HepG2 (cell line): Measurements from ENCODE around the gene TMEM131L. TPM values are rescaled to one million over a fixed set of nuclear protein-coding genes. Genes with fewer than 3 reads are reported as not detected.

Experiments
- ATAC-seq: fragments of 200-7000 bp; cut with Tn5 transposase; 3 replicates; pipeline ENCODE4 v1.9.1; 2020; ENCODE audit warnings: mild to moderate bottlenecking, moderate library complexity
- BruUV-seq: library from RNA; stranded (reverse); fragments of 400-500 nt; replicated peaks from 2 replicates; lab custom pipeline; 2021; lab: Mats Ljungman, UMichigan
- CTCF ChIA-PET: fragments of 300-600 bp; formaldehyde crosslinking; extraction: SDS; loops from one replicate; lab custom pipeline; 2021; ENCODE audit warnings: low total read pairs, inconsistent platforms, low intra/inter-chr PET ratio; lab: Yijun Ruan, JAX
- POLR2A ChIA-PET: fragments of 350-600 bp; sonication (Branson Sonifier 250); formaldehyde crosslinking; loops from one replicate; lab custom pipeline; 2020; ENCODE audit warnings: antibody characterized with exemption, inconsistent platforms; lab: Yijun Ruan, JAX
- DNase-seq: peaks from one replicate; pipeline ENCODE4 v3.0.0-alpha.2; 2015; ENCODE audit warnings: low spot score
- FAIRE-seq: peaks from 3 replicates; lab custom pipeline; 2011; peaks lifted over from hg19 to GRCh38; lab: Jason Lieb, UNC
- H2AFZ ChIP-seq: one replicate; pipeline ENCODE4 v1.6.1; 2011; ENCODE audit warnings: low read length, inconsistent platforms
- H3K27ac ChIP-seq: fragments of 300-600 bp; 3 replicates; pipeline ENCODE4 v1.8.0; 2011; ENCODE audit warnings: mixed run types, mild to moderate bottlenecking, mixed read lengths, low read length, inconsistent platforms; ENCODE audit not compliant: insufficient read depth; ENCODE audit errors: extremely low read length
- H3K27me3 ChIP-seq, 2 experiments: fragments of 200-600 bp in 1 of 2; 2 replicates in 1 of 2; 3 replicates in 1 of 2; pipeline versions ENCODE4 v1.6.0 to v1.8.0; 2011; ENCODE audit warnings: low read length in 2 of 2, mild to moderate bottlenecking in 2 of 2, moderate library complexity in 2 of 2, inconsistent platforms in 1 of 2; ENCODE audit not compliant: insufficient read depth in 2 of 2, control insufficient read depth in 1 of 2
- H3K36me3 ChIP-seq, 2 experiments: fragments of 200-600 bp in 1 of 2; replicated peaks in 1 of 2; 2 replicates in 1 of 2; 3 replicates in 1 of 2; pipeline versions ENCODE4 v1.5.1 to v1.8.0; 2011; ENCODE audit warnings: low read length in 2 of 2, inconsistent platforms in 1 of 2; ENCODE audit not compliant: insufficient read depth in 2 of 2, control insufficient read depth in 1 of 2
- H3K4me1 ChIP-seq: 2 replicates; pipeline ENCODE4 v1.5.1; 2012; ENCODE audit warnings: low read length, inconsistent platforms; ENCODE audit not compliant: insufficient read depth
- H3K4me2 ChIP-seq: 2 replicates; pipeline ENCODE4 v1.6.0; 2011; ENCODE audit warnings: low read depth, low read length, inconsistent platforms
- H3K4me3 ChIP-seq, 3 experiments: fragments of 200-600 bp in 1 of 3; sonication (generic), shearing (Covaris generic) in 1 of 3; replicated peaks in 1 of 3; 2 replicates each; pipeline ENCODE4 v1.5.1; 2011 to 2016; ENCODE audit warnings: low read length in 3 of 3, inconsistent platforms in 2 of 3, low read depth in 2 of 3, mild to moderate bottlenecking in 2 of 3, control low read depth in 1 of 3, mixed read lengths in 1 of 3; ENCODE audit not compliant: insufficient read depth in 1 of 3
- H3K79me2 ChIP-seq: one replicate; pipeline ENCODE4 v1.6.1; 2011; ENCODE audit warnings: low read length, inconsistent platforms; ENCODE audit not compliant: insufficient read depth
- H3K9ac ChIP-seq: 2 replicates; pipeline ENCODE4 v1.6.0; 2011; ENCODE audit warnings: mild to moderate bottlenecking, low read depth, low read length, inconsistent platforms; ENCODE audit not compliant: insufficient read depth
- H3K9me3 ChIP-seq: 2 replicates; pipeline ENCODE4 v1.5.1; 2012; ENCODE audit warnings: mild to moderate bottlenecking, low read length
- H4K20me1 ChIP-seq: 2 replicates; pipeline ENCODE4 v1.6.0; 2011; ENCODE audit warnings: inconsistent platforms, mild to moderate bottlenecking, low read length, moderate library complexity; ENCODE audit not compliant: insufficient read depth
- ATF7 ChIP-seq, 2 experiments: fragments of 450-650 bp in 1 of 2; sonication (generic) in 1 of 2; formaldehyde crosslinking in 1 of 2; IDR thresholded peaks; 2 replicates each; pipeline versions ENCODE4 v1.4.0 to v1.6.1; 2016 to 2020; ENCODE audit warnings: antibody characterized with exemption in 1 of 2, mild to moderate bottlenecking in 1 of 2, missing genetic modification reagents in 1 of 2
- CREB1 ChIP-seq, 2 experiments: fragments of 450-650 bp in 1 of 2; IDR thresholded peaks; 2 replicates each; pipeline ENCODE4 v1.6.1; 2016 to 2017; ENCODE audit warnings: control low read depth in 1 of 2, mild to moderate bottlenecking in 1 of 2, missing compliant biosample characterization in 1 of 2, missing genetic modification characterization in 1 of 2
- CTCF ChIP-seq: sonication (generic); formaldehyde crosslinking; IDR thresholded peaks from 2 replicates; pipeline ENCODE4 v1.5.0; 2020; ENCODE audit warnings: mild to moderate bottlenecking, missing genetic modification reagents, moderate library complexity
- GPBP1L1 ChIP-seq: sonication (generic); formaldehyde crosslinking; IDR thresholded peaks from 2 replicates; pipeline ENCODE4 v1.5.0; 2020; ENCODE audit warnings: mild to moderate bottlenecking, missing genetic modification reagents
- STAG1 ChIP-seq: sonication (generic); formaldehyde crosslinking; IDR thresholded peaks from 2 replicates; pipeline ENCODE4 v1.4.0; 2020; ENCODE audit warnings: missing genetic modification reagents
- ZNF619 ChIP-seq: sonication (generic); formaldehyde crosslinking; IDR thresholded peaks from 2 replicates; pipeline ENCODE4 v1.4.0; 2020; ENCODE audit warnings: mild to moderate bottlenecking, missing genetic modification reagents
- ZNF652 ChIP-seq: IDR thresholded peaks from 2 replicates; pipeline ENCODE4 v1.6.1; 2016; ENCODE audit warnings: low read depth, borderline replicate concordance
- WGBS: methylation state at CpG from one replicate; pipeline ENCODE4 v1.1.6; 2017; ENCODE audit warnings: low lambda C conversion rate; 5-methylcytosine and 5-hydroxymethylcytosine counted together
- in situ Hi-C: cut with HindIII; loops from 2 replicates; pipeline ENCODE4 v1.10.0; 2017; ENCODE audit warnings: low pct_unique_long_range_greater_than_20kb; ENCODE audit not compliant: extremely low pct_ligation_motif_present
- intact Hi-C: fragments of 100-400 bp; cut with micrococcal nuclease; formaldehyde crosslinking; loops from one replicate; pipeline ENCODE4 v1.10.0; 2022; ENCODE audit not compliant: unreplicated experiment
- polyA plus RNA-seq, 8 experiments: library from polyadenylated mRNA; depleted of rRNA in 3 of 8; stranded (reverse) in 7 of 8; unstranded in 1 of 8; fragments of >200 nt; fragmentation: Illumina TruSeq in 4 of 8; extraction: Trizol in 4 of 8; gene quantifications; 2 replicates each; pipeline versions ENCODE4 v1.2.1 to v1.2.3, GENCODE V29; 2011 to 2016; ENCODE audit warnings: low read depth in 4 of 8, missing spikeins in 1 of 8, mixed read lengths in 1 of 8; ENCODE audit not compliant: insufficient read depth in 1 of 8
- total RNA-seq, 5 experiments: library from RNA; depleted of rRNA; stranded (reverse); fragments of >200 nt; fragmentation: Illumina TruSeq; extraction: Trizol; gene quantifications; 2 replicates each; pipeline ENCODE4 v1.2.3, GENCODE V29; 2016; ENCODE audit warnings: low read depth in 1 of 5

TMEM131L gene
- total and polyA plus RNA-seq, 2 of the 13 experiments (the other 11 are each of a cell fraction or from before 2014, with no cell fraction given): 2.2 to 4.5 TPM

DNA sequence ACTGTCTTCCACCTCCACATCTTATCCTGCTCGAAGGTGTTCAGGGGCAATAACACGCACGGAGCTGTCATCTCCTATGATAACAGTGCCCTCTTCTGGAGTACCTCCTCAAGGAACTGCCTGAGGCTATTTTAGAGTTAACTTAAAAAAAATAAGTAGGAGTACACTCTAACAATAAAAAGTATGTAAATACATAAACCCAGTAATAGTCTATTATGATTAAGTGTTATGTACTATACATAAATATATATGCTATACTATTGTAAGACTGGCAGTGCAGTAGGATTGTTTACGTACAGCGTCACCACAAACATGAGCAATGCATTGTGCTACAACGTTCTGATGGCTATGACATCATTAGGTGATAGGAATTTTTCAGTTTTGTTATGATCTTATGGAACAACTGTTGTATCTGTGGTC is 183.4 kb downstream of the TMEM131L start:
- in situ Hi-C loops: no loop called here
- 35% methylated on average over 6 of the region's 6 CpGs for WGBS
- Histone ChIP-seq H3K9ac (no peak overlapping the region), H3K79me2 (no peaks in the 10 kb centered on the region), H3K4me3 (no peak overlapping the region), H3K27me3 (0 out of 5 replicates have a peak, but pooled peaks cover 0 to 4% of the 10 kb centered on the region in 2 experiments), H4K20me1 (no peaks in the 10 kb centered on the region), H3K4me1 (no peaks in the 10 kb centered on the region), H3K9me3 (peaks cover 5% of the 10 kb centered on the region), H3K27ac (no peak overlapping the region), H2AFZ (no peak overlapping the region), H3K36me3 (no peaks in the 10 kb centered on the region), H3K4me2 (no peak overlapping the region)
- FAIRE-seq (no peak), DNase-seq (peak; percentile 21), ATAC-seq (no peak)
- intact Hi-C loops: loop anchor here (10.0 kb wide), 1 partner anchor 215 kb away; no protein-coding TSS in a partner anchor
- TF ChIP-seq CREB1 (IDR thresholded peaks at IDR 0.05) (peak; percentile 22; the same call in 1 of the 2 replicates), CREB1 (CRISPR knock-in tag; IDR thresholded peaks at IDR 0.05) (no peak), ZNF652 (0 out of 2 replicates have a peak, but pooled peaks have one; percentile 46), GPBP1L1 (no peak), ZNF619 (CRISPR knock-in tag) (no peak), STAG1 (CRISPR knock-in tag) (peak; percentile 51), CTCF (peak; percentile 47), ATF7 (IDR thresholded peaks at IDR 0.05) (peak; percentile 46; the same call in 1 of the 2 replicates), ATF7 (CRISPR knock-in tag; IDR thresholded peaks at IDR 0.05) (no peak)
- ChIA-PET POLR2A (no interaction called here), CTCF (interaction anchor here (0.7 kb wide), 1 partner anchor 305 kb away, joined by 3 read pairs; the partner anchor contains the start of gene MND1)
- BruUV-seq: no TSS peak
